Epithelial cell of esophagus (primary cell): ENCODE data around the gene TPR.

ENCODE experiments used
- DNase-seq: peaks from one replicate; pipeline ENCODE4 v3.0.0; 2010; ENCODE audit warnings: low read depth
- H3K4me3 ChIP-seq: 2 replicates; pipeline ENCODE4 v1.5.1; 2011; ENCODE audit warnings: mild to moderate bottlenecking, low read length, control low read depth
- CTCF ChIP-seq: IDR thresholded peaks from 2 replicates; pipeline ENCODE4 v1.5.1; 2011; ENCODE audit warnings: low read depth, mild to moderate bottlenecking, low read length, control low read depth, inconsistent platforms; ENCODE audit not compliant: insufficient read depth; ENCODE audit errors: missing control alignments

Gene TPR

GRCh38 chr1:186326009-186326408 is 49.0 kb downstream of the TPR start:
- no peak overlapping the region for H3K4me3 ChIP-seq
- DNase-seq, result no peak
- no peak for TF ChIP-seq CTCF

GRCh38 chr1:186325239-186325638 is 49.8 kb downstream of the TPR start:
- peak; percentile 54 for TF ChIP-seq CTCF
- no peak overlapping the region for H3K4me3 ChIP-seq
- peak; percentile 25 for DNase-seq

GRCh38 chr1:186323865-186324264 is 51.2 kb downstream of the TPR start:
- no peak for TF ChIP-seq CTCF
- no peak overlapping the region for H3K4me3 ChIP-seq
- DNase-seq, result no peak

GRCh38 chr1:186315570-186315969 is 59.5 kb downstream of the TPR start:
- no peak for TF ChIP-seq CTCF
- DNase-seq, result no peak
- no peak overlapping the region for H3K4me3 ChIP-seq

- H3K4me3 ChIP-seq, result no peak overlapping the region
- no peak for TF ChIP-seq CTCF
- DNase-seq, result no peak
Observed at GRCh38 chr1:186311375-186312051, 63.5 kb downstream of the TPR start.

- H3K4me3 ChIP-seq, result no peak overlapping the region
- DNase-seq, result no peak
- no peak for TF ChIP-seq CTCF
Observed at GRCh38 chr1:186310307-186310706, 64.7 kb downstream of the TPR start.
